NCI-H128 (cell line): Measurements from ENCODE around the gene OGDHL.
A peak's percentile ranks its signal among the peaks of the same experiment; 100 is the strongest.
"Not testable (repeated sequence)": the region's sequence is repeated elsewhere in the genome, so short reads cannot be mapped to it uniquely, and the experiment has no call there.

Experiments
- DNase-seq: peaks from one replicate; lab custom pipeline; 2025; ENCODE audit not compliant: unreplicated experiment; lab: John Stamatoyannopoulos, UW

Gene OGDHL

GRCh38 chr10:49741108-49741995, 20.8 kb downstream of the OGDHL start:
- DNase-seq: no peak

DNA sequence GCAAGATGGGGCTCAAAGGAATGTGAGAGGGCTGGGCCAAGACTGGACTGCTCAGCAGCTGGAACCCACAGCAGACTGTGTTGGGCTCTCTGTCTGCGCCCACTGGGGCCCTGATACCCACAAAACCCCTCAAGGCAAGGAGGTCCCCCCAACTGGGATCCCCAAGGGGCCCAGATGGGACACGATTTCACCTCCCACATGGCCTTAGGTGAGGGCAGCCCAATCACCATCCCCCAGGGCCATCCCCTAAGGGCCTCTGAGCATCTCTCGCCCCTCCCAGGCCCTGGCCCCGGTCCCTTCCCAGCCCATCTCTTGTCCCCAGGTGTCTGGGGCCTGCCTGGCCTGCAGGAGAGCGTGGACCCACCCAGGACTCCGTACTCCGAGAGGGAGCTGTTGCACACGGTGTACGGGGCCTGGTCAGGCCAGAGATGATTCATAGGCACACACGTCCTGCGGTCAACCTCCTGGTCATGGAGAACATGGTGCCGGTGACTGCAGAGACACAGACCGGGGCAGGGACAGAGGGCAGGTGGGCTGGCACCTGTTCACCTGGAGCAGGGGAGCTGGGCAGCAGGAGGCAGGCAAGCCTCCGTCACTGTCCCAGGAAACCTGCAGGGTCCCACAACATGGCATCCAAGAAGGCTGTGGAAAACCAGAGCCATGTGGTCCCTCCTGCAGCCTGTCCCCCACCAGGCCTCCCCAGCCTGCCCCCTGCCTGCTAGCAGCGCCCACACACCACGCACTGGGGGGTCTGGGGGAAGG, 21.6 kb downstream of the OGDHL start:
- no peak for DNase-seq

DNA sequence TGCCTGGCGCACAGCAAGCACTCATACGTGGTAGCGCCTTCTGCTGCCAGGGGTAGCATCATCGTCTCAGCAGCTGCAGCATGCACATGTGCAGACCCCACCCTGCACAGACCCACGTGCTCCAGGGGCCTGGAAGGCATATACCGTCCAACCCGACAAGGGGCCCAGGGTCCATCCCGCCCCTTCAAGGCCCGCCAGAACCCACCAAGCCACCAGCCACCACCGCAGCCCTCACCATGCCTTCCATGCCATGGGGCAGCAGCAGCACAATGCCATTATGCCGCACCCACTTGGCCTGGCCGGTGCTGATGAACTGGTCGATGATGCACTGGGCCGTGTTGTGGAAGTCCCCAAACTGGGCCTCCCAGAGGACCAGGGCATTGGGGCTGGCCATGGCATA, 22.7 kb downstream of the OGDHL start:
- DNase-seq: no peak

DNA sequence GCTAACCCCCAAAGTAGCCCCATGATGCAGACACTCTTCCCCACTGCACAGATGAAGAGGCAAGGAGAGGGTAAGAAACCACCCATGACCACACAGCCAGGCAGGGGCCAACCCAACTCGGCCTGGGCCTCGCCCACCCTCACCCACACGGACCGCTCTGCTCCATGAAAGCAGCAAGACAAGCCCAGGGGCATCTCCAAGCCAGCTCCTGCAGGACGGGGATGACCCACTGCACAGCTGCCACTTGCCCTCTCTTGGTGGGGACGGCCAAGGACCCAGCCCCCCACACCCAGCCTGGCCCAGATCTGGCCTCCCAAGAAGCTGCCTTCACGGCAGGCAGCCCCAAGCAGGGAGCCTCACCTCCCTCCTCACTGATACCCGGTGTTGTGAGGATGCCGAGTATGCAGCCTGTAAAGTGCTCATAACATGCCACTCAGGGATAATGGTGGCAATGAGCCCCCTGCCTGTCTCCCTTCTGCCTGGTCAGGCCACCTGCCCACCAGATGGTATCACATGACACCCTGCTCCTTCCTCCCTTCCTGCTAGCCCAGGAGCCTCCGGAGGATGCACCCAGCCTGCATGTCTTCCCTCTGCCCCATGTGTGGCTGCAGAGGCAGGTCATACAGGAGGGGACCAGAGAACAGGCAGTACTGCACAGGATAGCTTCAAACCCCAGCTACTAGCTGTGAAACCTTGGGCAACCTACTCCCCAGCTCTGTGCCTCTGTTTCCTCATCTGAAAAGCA, 23.3 kb downstream of the OGDHL start:
- no peak for DNase-seq

GRCh38 chr10:49737474-49738201, 24.5 kb downstream of the OGDHL start:
- no peak for DNase-seq

- DNase-seq: no peak
Observed at GRCh38 chr10:49736564-49737113, 25.5 kb downstream of the OGDHL start.

DNA sequence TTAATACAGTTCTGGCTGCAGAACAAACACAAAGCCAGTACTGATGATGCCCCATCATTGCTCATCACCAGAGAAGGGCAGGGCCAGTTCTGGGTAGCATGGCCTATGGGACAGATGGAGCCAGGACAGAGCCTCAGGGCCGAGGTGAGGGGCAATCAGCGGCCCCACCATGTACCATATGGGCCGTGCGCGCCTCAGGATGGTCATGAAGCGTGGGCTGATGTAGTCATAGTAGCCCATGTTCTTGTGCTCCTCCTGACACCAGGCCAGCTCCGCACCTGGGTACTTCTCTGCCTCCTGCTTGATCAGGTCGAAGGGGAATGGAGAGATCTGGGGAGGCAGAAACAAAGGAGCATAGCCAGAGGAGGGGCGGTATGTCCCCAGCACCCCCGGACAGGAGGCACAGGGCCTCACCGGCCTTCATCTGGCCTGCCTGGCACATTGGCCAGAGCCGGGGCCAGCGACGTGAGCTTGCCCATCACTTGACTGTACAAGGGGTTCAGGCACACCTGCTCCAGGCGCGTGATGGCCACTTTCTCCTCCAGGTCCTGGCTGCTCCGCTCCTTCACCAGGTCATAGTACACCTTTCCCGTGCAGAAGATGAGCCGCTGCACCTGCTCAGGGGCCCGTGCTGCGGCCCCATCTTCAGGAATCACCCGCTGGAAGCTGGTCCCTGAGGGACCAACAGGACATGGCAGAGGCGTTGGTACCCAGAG, 26.1 kb downstream of the OGDHL start:
- DNase-seq: no peak

- DNase-seq: no peak
Observed at GRCh38 chr10:49735161-49735560, 27.0 kb downstream of the OGDHL start.

GRCh38 chr10:49734676-49735075, 27.4 kb downstream of the OGDHL start:
- no peak for DNase-seq

- DNase-seq: no peak
Observed at GRCh38 chr10:49733866-49734265, 28.3 kb downstream of the OGDHL start.

- DNase-seq: no peak
Observed at GRCh38 chr10:49726593-49726992, 35.5 kb downstream of the OGDHL start.

- not testable (repeated sequence) for DNase-seq
Observed at GRCh38 chr10:49715157-49715556, 47.0 kb downstream of the OGDHL start.

DNA sequence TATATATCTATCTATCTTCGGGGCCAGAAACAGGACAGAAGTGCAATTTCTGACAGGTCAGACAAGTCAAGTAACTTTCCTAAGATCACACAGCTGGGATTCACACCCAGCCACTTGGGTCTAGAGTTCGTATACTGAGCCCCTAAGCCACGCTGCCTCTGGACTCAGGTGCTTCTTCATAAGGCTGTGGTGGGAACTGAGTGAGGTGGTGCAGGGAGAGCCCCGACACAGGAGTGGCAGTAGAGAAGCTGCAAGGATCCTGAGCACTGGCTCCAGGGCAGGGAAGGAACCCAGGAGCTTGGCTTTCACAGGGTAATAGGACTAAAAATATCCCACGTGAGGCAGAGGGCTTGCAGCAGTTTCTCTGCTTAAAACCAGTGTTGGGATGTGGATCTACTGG, 48.9 kb downstream of the OGDHL start:
- no peak for DNase-seq

DNA sequence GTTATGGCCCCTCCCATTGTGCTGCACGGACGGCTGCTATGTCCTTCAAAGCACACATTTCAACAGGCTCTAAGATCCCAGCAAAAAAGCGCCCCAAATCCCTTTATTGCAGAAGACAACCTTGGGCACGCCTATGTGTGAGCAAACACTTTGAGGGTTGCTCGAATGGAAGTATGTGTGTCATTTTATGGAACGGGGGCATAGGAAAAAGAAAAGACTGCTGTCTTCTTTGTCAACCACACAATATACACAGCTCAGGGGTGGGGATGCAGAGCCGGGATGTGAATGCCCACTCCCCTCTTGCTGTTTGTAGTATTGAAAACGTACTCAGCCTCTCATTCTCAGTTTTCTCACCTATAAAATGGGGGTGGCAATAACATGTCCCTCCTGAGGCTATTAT, 50.6 kb downstream of the OGDHL start:
- DNase-seq: no peak

DNA sequence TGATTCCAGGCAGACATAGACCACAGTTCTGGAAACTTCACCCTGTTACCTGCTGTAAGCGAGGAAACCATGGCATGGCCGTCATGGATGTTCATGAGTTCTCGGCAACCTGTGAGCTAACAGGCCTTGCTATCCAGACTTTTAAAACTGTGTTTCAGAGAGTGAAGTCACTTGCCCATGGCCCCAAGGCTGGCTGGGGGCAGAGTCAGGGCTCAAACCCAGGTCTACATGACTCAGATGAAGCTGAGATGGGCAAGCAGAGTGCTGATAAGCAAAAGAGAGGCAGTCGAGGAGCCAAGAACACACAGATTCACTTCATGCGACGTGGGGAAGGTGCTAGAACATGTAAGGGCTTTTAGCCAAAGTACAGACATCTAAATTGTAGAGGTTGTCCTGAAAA, 51.2 kb downstream of the OGDHL start:
- DNase-seq: no peak

DNA sequence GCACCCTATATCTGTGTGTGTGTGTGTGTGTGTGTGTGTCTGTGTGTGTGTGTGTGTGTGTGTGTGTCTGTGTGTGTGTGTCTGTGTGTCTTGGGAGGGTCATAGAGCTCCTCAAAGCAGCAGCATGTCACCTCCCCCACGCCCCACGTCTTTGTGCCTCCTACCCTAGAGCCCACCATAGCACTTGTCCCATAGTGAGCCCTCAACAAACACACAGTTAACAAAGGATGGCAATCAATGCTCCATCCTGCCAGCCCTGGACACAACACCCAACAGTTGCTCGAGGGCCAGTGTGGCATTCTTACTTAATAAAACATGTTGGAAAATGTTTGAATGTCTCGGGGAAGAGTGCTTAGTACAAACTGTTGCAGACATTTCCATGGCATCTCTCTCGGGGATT, 52.2 kb downstream of the OGDHL start:
- DNase-seq: no peak

DNA sequence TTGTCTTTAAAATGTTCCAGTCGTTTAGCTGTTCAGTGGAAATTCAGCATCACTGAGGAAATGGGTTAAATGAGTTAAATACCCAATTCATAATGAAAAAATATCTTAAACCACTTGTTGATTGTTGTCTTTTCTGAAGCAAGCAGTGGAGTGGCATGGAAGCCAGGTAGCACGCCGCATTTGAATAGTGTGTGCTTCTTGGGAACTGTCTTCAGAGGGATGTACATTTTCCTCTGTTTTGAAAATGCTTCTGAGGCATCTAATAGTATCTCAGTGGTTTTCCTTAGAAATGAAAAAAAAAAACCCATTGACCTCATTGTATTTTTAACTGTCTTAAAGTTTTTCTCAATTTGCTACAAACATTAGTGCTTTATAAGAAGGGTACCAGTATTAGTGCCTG, 54.5 kb downstream of the OGDHL start:
- DNase-seq: no peak

DNA sequence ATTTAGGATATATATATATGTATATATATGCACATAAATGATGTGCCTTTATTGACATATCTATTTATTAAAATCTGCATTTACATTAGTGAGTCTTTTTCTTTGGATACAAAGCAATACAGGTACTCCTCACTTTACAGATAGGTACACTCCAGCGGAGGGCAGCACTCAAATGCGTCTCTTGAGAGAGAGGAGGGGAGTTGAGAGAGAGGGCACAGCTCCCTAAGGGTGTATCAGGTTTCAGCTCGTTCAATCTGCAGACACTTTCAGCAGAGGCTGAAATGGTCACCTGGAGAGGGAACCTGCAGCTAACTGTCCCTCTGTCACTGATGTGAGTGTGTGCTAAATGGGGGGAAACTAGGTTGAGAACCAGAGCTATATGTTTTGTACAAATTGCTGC, 61.1 kb downstream of the OGDHL start:
- DNase-seq: peak; percentile 53

DNA sequence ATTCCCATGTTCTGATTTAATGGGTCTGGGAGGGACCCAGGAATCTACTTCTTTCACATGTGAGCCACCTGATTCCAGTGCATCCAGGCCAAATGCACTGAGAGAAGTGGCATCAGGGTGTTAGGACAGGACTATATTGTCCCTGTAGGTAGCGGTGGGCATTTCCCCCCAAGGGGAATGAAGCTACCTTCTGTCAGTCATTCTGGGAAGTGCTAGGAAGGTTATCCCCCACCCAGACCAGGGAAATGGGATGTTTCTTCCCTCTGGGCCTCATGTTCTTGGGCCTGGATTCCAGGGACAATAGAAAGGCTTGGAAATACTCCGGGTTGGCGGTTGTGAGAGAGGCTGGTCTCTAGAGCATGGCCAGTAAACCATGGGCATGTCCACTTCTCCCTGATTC, 61.9 kb downstream of the OGDHL start:
- DNase-seq: no peak

- DNase-seq: no peak
Observed at GRCh38 chr10:49698679-49699078, 63.4 kb downstream of the OGDHL start.
